Posterior cingulate gyrus (tissue), 11 donors: ENCODE measurements around the gene ARID1B.

Experiments used
- DNase-seq, 10 donors: peaks; one replicate each; pipeline versions ENCODE4 v3.0.0 to v3.0.0-alpha.2; 2020 to 2021; ENCODE audit warnings: mixed read lengths in 3 of 10
- intact Hi-C: fragments of 100-400 bp; cut with DNase I; formaldehyde crosslinking; loops from one replicate; pipeline ENCODE4 v1.15.1; 2023

ARID1B gene

GRCh38 chr6:157201083-157201482 is 423.9 kb downstream of the ARID1B start:
- DNase-seq, result peak in 1 of 10 donors; percentile 58
- intact Hi-C loops, result no loop called here

DNA sequence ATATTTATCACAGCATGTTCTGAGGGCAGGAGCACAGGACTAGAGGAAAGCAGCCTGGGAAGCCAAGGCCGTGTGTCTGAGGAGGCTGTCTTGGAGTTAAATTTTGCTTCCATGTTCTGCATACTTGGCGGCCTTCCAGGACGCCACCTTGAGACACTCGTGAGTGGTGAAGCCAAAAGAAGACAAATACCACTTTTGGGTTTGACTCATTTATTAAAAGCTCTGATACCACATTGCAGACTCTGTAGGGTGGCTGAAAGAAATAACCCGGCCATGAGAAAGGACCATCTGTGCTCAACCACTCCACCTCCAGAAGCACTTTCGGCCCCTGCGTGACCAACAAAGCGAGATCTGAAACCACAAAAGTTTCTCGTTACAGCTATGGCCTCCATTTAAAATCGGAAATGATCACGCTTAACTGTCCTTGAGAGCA is 426.1 kb downstream of the ARID1B start:
- intact Hi-C loops, result no loop called here
- DNase-seq, result no peak

GRCh38 chr6:157203764-157204163 is 426.6 kb downstream of the ARID1B start:
- intact Hi-C loops, result no loop called here
- DNase-seq, result no peak

DNA sequence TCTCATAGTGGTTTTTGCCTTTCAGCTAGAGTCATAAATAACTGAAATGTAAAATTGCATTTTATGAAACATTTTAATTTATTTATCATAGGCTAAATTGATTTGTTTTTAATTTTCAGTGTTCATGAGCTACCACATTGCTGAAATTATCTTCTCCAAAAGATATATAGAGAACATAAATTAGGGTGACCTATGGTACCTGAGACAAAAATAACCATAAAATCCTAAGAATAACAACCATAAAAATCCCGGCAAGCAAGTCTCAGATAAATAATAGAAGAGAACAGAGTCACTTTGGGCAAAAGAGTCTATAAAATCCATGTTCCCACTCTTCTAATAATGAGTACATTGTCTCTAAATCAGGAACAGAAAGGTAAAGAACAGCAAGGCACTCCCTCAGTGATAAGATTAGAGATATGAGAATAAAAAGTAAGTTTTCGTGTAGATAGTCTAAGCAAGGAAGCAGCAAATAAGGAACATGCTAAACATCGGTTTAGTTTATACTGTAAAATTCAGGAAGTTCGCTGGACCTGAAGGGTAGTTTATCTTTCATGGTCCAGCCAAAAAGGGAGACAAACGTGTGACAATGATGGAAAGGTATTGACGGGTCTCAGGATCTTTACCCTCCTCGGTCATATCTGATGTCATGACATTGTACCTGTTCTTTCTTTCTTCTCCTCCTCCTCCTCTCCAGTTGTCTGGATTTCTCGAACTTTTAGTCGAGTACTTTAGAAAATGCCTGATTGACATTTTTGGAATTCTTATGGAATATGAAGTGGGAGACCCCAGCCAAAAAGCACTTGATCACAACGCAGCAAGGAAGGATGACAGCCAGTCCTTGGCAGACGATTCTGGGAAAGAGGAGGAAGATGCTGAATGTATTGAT is 428.5 kb downstream of the ARID1B start:
- no peak for DNase-seq
- intact Hi-C loops, result no loop called here

- intact Hi-C loops, result no loop called here
- peak in 1 of 10 donors; percentile 55 for DNase-seq
Measured at GRCh38 chr6:157206359-157206815, 429.2 kb downstream of the ARID1B start.

DNA sequence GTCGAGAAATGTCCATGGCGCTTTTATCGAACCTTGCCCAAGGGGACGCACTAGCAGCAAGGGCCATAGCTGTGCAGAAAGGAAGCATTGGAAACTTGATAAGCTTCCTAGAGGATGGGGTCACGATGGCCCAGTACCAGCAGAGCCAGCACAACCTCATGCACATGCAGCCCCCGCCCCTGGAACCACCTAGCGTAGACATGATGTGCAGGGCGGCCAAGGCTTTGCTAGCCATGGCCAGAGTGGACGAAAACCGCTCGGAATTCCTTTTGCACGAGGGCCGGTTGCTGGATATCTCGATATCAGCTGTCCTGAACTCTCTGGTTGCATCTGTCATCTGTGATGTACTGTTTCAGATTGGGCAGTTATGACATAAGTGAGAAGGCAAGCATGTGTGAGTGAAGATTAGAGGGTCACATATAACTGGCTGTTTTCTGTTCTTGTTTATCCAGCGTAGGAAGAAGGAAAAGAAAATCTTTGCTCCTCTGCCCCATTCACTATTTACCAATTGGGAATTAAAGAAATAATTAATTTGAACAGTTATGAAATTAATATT is 430.4 kb downstream of the ARID1B start:
- DNase-seq, result peak in 1 of 10 donors; percentile 49
- intact Hi-C loops, result no loop called here

- intact Hi-C loops, result no loop called here
- no peak for DNase-seq
Measured at GRCh38 chr6:157209865-157210530, 432.8 kb downstream of the ARID1B start.

DNA sequence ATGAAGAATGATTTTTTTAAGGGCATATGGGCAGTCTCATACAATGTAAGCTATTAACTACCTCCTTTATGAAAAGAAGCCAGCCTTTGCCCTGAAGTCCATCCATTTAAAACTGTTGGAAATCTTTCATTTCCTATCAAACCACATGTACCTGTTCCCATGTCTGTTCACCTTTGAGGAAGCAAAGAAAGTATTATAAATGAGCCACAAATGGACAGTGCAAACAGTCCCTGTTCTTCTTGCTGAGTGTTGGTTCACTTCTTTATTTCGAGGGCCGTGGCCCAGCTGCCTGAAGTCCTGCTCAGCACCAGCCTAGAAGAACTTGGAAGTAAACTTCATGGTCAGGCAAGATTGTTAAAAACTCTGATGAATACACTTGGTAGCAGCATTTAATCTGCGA is 433.8 kb downstream of the ARID1B start:
- DNase-seq, result no peak
- intact Hi-C loops, result no loop called here

DNA sequence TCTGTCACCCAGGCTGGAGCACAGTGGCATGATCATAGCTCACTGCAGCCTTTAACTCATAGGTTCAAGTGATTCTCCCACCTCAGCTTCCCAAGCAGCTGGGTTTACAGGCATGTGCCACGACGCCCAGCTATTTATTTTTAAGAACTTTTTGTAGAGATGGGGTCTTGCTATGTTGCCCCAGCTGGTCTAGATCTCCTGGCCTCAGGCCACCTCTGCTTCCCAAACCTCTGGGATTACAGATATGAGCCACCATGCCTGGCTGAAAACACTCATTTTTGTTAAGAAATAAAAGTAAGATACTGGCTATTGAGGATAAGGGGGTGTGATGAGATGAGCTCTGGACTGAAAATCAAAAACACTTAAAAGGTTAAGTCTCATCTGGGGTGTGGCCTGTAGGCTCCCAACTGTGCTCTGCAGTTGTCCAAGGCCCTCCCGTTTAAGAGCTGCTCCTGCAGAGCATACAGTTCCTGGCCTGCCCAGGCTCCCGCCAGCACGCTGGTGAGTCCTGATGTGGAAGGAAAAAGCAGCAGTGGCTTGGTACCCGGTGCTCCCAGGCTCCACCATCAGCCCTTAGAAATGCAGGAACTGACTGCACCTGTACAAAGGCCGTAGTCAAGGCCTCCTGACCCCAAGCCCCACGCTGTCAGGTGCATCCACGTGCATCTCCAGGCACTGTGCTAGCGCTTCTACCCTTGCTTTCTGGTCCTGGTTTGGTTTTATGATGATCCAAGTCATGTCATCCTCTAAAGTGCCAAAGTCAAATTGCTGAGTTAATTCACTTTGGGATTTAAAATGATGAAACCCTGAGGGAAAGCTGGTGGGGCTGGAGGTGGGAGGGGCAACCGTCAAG is 434.7 kb downstream of the ARID1B start:
- no peak for DNase-seq
- intact Hi-C loops, result no loop called here

- intact Hi-C loops, result no loop called here
- no peak for DNase-seq
Measured at GRCh38 chr6:157213426-157213825, 436.2 kb downstream of the ARID1B start.

- intact Hi-C loops, result no loop called here
- peak in 1 of 10 donors; percentile 57 for DNase-seq
Measured at GRCh38 chr6:157213907-157214565, 436.9 kb downstream of the ARID1B start.

- intact Hi-C loops, result no loop called here
- DNase-seq, result no peak
Measured at GRCh38 chr6:157215717-157216116, 438.5 kb downstream of the ARID1B start.

- intact Hi-C loops, result no loop called here
- DNase-seq, result peak in 1 of 10 donors; percentile 59
Measured at GRCh38 chr6:157216570-157216969, 439.4 kb downstream of the ARID1B start.

DNA sequence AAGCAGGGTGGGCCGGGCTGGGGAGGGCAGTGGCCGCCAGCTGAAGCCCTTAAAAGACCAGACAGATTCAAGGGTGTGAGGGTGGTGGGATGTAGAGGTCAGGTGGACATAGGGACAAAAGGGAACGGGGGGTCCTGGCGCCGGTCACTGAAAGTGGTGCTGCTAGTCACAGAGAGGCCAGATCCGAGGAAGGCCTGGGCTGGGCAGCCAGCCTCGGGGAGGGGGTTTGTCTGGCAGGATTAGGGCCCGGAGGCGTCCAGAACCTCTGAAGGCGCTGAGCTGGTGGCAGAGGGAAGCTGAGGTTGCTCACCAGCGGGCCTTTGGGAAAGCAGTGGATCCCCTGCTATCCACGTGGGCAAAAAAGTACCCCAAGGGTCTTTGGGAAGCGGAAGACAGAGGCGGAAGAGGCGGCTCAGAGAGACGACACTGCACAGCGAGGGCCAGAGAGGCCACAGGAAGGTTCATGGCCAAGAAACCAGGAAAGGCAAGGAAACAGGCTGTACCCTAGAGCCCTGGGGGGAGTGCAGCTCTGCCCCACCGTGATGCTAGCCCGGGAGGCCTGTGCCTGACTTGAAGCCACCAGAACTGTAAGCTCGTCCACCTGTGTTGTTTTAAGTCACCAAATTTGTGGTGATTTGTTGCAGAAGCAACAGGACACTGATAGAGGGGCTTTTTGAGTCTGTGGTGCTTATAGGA is 440.2 kb downstream of the ARID1B start:
- intact Hi-C loops, result no loop called here
- peak in 1 of 10 donors; percentile 67 for DNase-seq

DNA sequence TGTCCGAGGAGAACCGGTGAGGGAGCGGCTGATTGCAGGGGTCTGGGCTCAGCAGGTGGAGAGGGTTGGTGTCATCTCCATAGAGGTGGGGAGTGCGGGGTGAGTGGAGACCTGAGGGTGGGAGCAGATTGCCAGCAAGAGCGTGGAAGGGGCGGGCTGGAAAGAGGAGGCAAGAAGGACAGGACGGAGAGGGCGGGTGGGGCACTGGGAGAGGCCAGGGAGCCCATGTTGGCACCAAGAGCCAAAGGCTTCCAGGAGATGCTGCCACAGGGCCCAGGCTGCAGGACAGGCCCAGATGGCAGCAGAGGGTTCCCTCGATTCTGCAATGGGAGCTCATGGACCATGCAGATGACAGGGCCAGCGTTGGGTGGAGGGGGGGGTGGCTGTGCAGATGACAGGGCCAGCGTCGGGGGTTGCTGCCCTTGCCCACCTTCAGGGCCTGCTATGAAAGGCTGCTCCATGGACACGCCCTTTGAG is 440.8 kb downstream of the ARID1B start:
- peak in 2 of 10 donors; percentile 1 to 65 for DNase-seq
- intact Hi-C loops, result no loop called here

GRCh38 chr6:157218371-157219198 is 441.4 kb downstream of the ARID1B start:
- peak in 2 of 10 donors; percentile 0 to 65 for DNase-seq
- intact Hi-C loops, result no loop called here

- no peak for DNase-seq
- intact Hi-C loops, result no loop called here
Measured at GRCh38 chr6:157219201-157220200, 442.3 kb downstream of the ARID1B start.
